NCI-H187 treated with DMSO at 0.1 percent for 48 hours (cell line): ENCODE data around the gene MAPKBP1.
"Not testable (repeated sequence)": the region's sequence is repeated elsewhere in the genome, so short reads cannot be mapped to it uniquely, and the experiment has no call there.

ENCODE experiments used
- DNase-seq: peaks from one replicate; lab custom pipeline; 2025; lab: John Stamatoyannopoulos, UW

The MAPKBP1 gene

GRCh38 chr15:41825572-41826535 lies 51.6 kb downstream of the MAPKBP1 start:
- DNase-seq, result no peak

GRCh38 chr15:41827290-41827879 lies 53.1 kb downstream of the MAPKBP1 start:
- DNase-seq, result no peak

- DNase-seq, result no peak
Observed at GRCh38 chr15:41827880-41828806, 53.9 kb downstream of the MAPKBP1 start, which contains the start of gene JMJD7. Gene JMJD7 (plus strand): TSS chr15:41828092. CDS start chr15:41828125, 33 bp downstream.

- DNase-seq, result no peak
Observed at GRCh38 chr15:41828807-41829141, 54.5 kb downstream of the MAPKBP1 start.

- DNase-seq, result no peak
Observed at GRCh38 chr15:41829959-41830646, 55.8 kb downstream of the MAPKBP1 start.

- DNase-seq, result not testable (repeated sequence)
Observed at GRCh38 chr15:41831291-41831690, 57.0 kb downstream of the MAPKBP1 start.

GRCh38 chr15:41832208-41832607 lies 57.9 kb downstream of the MAPKBP1 start:
- DNase-seq, result no peak

- DNase-seq, result no peak
Observed at GRCh38 chr15:41832875-41833274, 58.6 kb downstream of the MAPKBP1 start.

- DNase-seq, result no peak
Observed at GRCh38 chr15:41834096-41834495, 59.8 kb downstream of the MAPKBP1 start.

GRCh38 chr15:41836073-41836472 lies 61.8 kb downstream of the MAPKBP1 start:
- no peak for DNase-seq

GRCh38 chr15:41836713-41837454 lies 62.6 kb downstream of the MAPKBP1 start:
- DNase-seq, result no peak

- DNase-seq, result no peak
Observed at GRCh38 chr15:41838400-41838897, 64.2 kb downstream of the MAPKBP1 start, which contains the start of gene PLA2G4B. Gene PLA2G4B (plus strand): TSS chr15:41838847. CDS start chr15:41838914, 67 bp downstream.

- no peak for DNase-seq
Observed at GRCh38 chr15:41839781-41840491, 65.7 kb downstream of the MAPKBP1 start.

GRCh38 chr15:41840673-41841072 lies 66.4 kb downstream of the MAPKBP1 start:
- no peak for DNase-seq

- DNase-seq, result no peak
Observed at GRCh38 chr15:41841131-41841530, 66.8 kb downstream of the MAPKBP1 start.

- no peak for DNase-seq
Observed at GRCh38 chr15:41842229-41842628, 67.9 kb downstream of the MAPKBP1 start.

GRCh38 chr15:41843571-41843970 lies 69.3 kb downstream of the MAPKBP1 start:
- DNase-seq, result no peak

- no peak for DNase-seq
Observed at GRCh38 chr15:41844814-41845213, 70.5 kb downstream of the MAPKBP1 start.

GRCh38 chr15:41847206-41847605 lies 72.9 kb downstream of the MAPKBP1 start:
- no peak for DNase-seq

GRCh38 chr15:41847981-41848380 lies 73.7 kb downstream of the MAPKBP1 start:
- no peak for DNase-seq
